WTC11 (cell line): Measurements from ENCODE around the gene ESR2. TPM values are rescaled to one million over a fixed set of nuclear protein-coding genes. Genes with fewer than 3 reads are reported as not detected.

Experiments
- ATAC-seq: fragments of 200-7000 bp; cut with Tn5 transposase; 2 replicates; pipeline ENCODE4 v1.10.0; 2021; ENCODE audit warnings: mild to moderate bottlenecking, moderate library complexity
- CTCF ChIA-PET: fragments of 300-600 bp; sonication (Branson Sonifier 250); formaldehyde crosslinking; loops from one replicate; lab custom pipeline; 2021; ENCODE audit warnings: antibody characterized with exemption; lab: Charles Lee
- POLR2A ChIA-PET: fragments of 350-600 bp; sonication (Branson Sonifier 250); formaldehyde crosslinking; loops from one replicate; lab custom pipeline; 2021; ENCODE audit warnings: antibody characterized with exemption; lab: Charles Lee
- DNase-seq: peaks from one replicate; pipeline ENCODE4 v3.0.0; 2021; ENCODE audit warnings: low spot score
- H3K27ac Mint-ChIP-seq: 2 replicates; pipeline ENCODE4 v1.8.0; 2021; ENCODE audit warnings: mixed read lengths
- H3K27me3 Mint-ChIP-seq: 2 replicates; pipeline ENCODE4 v1.8.0; 2021; ENCODE audit warnings: low read depth, mild to moderate bottlenecking, moderate library complexity, mixed read lengths
- H3K36me3 Mint-ChIP-seq: 2 replicates; pipeline ENCODE4 v1.8.0; 2021; ENCODE audit warnings: mixed read lengths
- H3K4me1 Mint-ChIP-seq: 2 replicates; pipeline ENCODE4 v1.8.0; 2022; ENCODE audit warnings: mixed read lengths
- H3K4me3 Mint-ChIP-seq: 2 replicates; pipeline ENCODE4 v1.8.0; 2021; ENCODE audit warnings: mild to moderate bottlenecking, moderate library complexity, mixed read lengths
- H3K9me3 Mint-ChIP-seq: 2 replicates; pipeline ENCODE4 v1.8.0; 2021; ENCODE audit warnings: mixed read lengths
- ATF1 ChIP-seq: sonication (generic); formaldehyde crosslinking; IDR thresholded peaks from 2 replicates; pipeline ENCODE4 v1.8.1; 2023; ENCODE audit warnings: mild to moderate bottlenecking, moderate library complexity, missing genetic modification reagents
- HMGA2 ChIP-seq: fragments of 250-450 bp; sonication (Bioruptor Pico); IDR thresholded peaks from 2 replicates; pipeline ENCODE4 v1.4.0; 2021; ENCODE audit warnings: mild to moderate bottlenecking, moderate library complexity
- JAZF1 ChIP-seq: fragments of 250-450 bp; sonication (Bioruptor Pico); IDR thresholded peaks from 2 replicates; pipeline ENCODE4 v1.9.0; 2021; ENCODE audit warnings: moderate library complexity, mild to moderate bottlenecking, inconsistent platforms
- KAT7 ChIP-seq: sonication (generic); formaldehyde crosslinking; IDR thresholded peaks from 2 replicates; pipeline ENCODE4 v1.8.1; 2023; ENCODE audit warnings: missing genetic modification reagents, mild to moderate bottlenecking, borderline replicate concordance
- MXD4 ChIP-seq: fragments of 250-450 bp; sonication (Bioruptor Pico); IDR thresholded peaks from 2 replicates; pipeline ENCODE4 v1.8.0; 2021; ENCODE audit warnings: mild to moderate bottlenecking, moderate library complexity, borderline replicate concordance
- NFYB ChIP-seq: sonication (generic); formaldehyde crosslinking; conservative IDR thresholded peaks from 2 replicates; pipeline ENCODE4 v1.8.0; 2022; ENCODE audit warnings: low read depth, missing genetic modification reagents
- NR2C2 ChIP-seq: sonication (generic); formaldehyde crosslinking; IDR thresholded peaks from 2 replicates; pipeline ENCODE4 v1.8.0; 2022; ENCODE audit warnings: mild to moderate bottlenecking, missing genetic modification reagents
- TEAD1 ChIP-seq: sonication (generic); formaldehyde crosslinking; IDR thresholded peaks from 2 replicates; pipeline ENCODE4 v1.8.0; 2022; ENCODE audit warnings: mild to moderate bottlenecking, missing genetic modification reagents
- ZNF121 ChIP-seq: sonication (generic); formaldehyde crosslinking; IDR thresholded peaks from 2 replicates; pipeline ENCODE4 v1.8.0; 2023; ENCODE audit warnings: missing genetic modification reagents
- total RNA-seq: library from RNA; stranded (reverse); gene quantifications from 3 replicates; pipeline ENCODE4 v1.2.3, GENCODE V29; 2021
- TF ChIP-seq, protein P1 (sequence below): sonication (generic); formaldehyde crosslinking; IDR thresholded peaks from 2 replicates; pipeline ENCODE4 v1.8.0; 2022; ENCODE audit warnings: missing genetic modification reagents
- TF ChIP-seq, protein P2 (sequence below): sonication (generic); formaldehyde crosslinking; IDR thresholded peaks from 2 replicates; pipeline ENCODE4 v1.8.0; 2022; ENCODE audit warnings: mild to moderate bottlenecking, missing genetic modification reagents
- TF ChIP-seq, protein P3 (sequence below): sonication (generic); formaldehyde crosslinking; IDR thresholded peaks from 2 replicates; pipeline ENCODE4 v1.8.1; 2022; ENCODE audit warnings: mild to moderate bottlenecking, moderate library complexity, missing genetic modification reagents
- TF ChIP-seq, protein P4 (sequence below): fragments of 250-450 bp; sonication (Bioruptor Pico); IDR thresholded peaks from 2 replicates; pipeline ENCODE4 v2.1.2; 2022; ENCODE audit warnings: mild to moderate bottlenecking, moderate library complexity
- TF ChIP-seq, protein P5 (sequence below): sonication (generic); formaldehyde crosslinking; IDR thresholded peaks from 2 replicates; pipeline ENCODE4 v1.8.1; 2023; ENCODE audit warnings: mild to moderate bottlenecking, missing genetic modification reagents, borderline replicate concordance
- TF ChIP-seq, protein P6 (sequence below): sonication (generic); formaldehyde crosslinking; IDR thresholded peaks from 2 replicates; pipeline ENCODE4 v1.8.0; 2023; ENCODE audit warnings: missing genetic modification reagents, mild to moderate bottlenecking, borderline replicate concordance
- TF ChIP-seq, protein P7 (sequence below): fragments of 250-450 bp; sonication (Bioruptor Pico); IDR thresholded peaks from 2 replicates; pipeline ENCODE4 v1.9.0; 2021; ENCODE audit warnings: moderate library complexity, mild to moderate bottlenecking, inconsistent platforms, borderline replicate concordance
- TF ChIP-seq, protein P8 (sequence below): sonication (generic); formaldehyde crosslinking; IDR thresholded peaks from 2 replicates; pipeline ENCODE4 v1.8.1; 2023; ENCODE audit warnings: mild to moderate bottlenecking, missing genetic modification reagents, moderate library complexity

ESR2 gene
- total RNA-seq, 1 experiment from 2014 or later: 0.50 TPM

DNA sequence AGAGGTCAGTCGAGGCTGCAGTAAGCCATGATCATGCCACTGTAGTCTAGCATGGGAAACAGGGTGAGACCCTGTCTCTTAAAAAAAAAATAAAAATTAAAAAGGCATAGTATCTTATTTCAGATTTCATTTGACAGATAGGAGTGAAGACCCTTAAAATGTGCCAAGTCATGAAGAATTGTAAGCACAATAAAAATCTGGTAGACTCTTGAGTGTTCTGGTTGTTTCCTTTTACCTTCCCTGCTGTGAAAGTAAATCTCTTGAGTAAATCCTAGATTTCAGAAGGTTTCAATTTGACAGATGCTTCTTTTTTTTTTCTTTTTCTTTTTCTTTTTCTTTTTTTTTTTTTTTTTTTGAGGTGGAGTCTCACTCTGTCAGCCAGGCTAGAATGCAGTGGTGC is 109.0 kb downstream of the ESR2 start (continued):
- TF ChIP-seq, protein P1, sequence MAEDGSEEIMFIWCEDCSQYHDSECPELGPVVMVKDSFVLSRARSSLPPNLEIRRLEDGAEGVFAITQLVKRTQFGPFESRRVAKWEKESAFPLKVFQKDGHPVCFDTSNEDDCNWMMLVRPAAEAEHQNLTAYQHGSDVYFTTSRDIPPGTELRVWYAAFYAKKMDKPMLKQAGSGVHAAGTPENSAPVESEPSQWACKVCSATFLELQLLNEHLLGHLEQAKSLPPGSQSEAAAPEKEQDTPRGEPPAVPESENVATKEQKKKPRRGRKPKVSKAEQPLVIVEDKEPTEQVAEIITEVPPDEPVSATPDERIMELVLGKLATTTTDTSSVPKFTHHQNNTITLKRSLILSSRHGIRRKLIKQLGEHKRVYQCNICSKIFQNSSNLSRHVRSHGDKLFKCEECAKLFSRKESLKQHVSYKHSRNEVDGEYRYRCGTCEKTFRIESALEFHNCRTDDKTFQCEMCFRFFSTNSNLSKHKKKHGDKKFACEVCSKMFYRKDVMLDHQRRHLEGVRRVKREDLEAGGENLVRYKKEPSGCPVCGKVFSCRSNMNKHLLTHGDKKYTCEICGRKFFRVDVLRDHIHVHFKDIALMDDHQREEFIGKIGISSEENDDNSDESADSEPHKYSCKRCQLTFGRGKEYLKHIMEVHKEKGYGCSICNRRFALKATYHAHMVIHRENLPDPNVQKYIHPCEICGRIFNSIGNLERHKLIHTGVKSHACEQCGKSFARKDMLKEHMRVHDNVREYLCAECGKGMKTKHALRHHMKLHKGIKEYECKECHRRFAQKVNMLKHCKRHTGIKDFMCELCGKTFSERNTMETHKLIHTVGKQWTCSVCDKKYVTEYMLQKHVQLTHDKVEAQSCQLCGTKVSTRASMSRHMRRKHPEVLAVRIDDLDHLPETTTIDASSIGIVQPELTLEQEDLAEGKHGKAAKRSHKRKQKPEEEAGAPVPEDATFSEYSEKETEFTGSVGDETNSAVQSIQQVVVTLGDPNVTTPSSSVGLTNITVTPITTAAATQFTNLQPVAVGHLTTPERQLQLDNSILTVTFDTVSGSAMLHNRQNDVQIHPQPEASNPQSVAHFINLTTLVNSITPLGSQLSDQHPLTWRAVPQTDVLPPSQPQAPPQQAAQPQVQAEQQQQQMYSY (CRISPR knock-in tag): no peak
- TF ChIP-seq, protein P2, sequence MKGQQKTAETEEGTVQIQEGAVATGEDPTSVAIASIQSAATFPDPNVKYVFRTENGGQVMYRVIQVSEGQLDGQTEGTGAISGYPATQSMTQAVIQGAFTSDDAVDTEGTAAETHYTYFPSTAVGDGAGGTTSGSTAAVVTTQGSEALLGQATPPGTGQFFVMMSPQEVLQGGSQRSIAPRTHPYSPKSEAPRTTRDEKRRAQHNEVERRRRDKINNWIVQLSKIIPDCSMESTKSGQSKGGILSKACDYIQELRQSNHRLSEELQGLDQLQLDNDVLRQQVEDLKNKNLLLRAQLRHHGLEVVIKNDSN (CRISPR knock-in tag): no peak
- TF ChIP-seq, protein P3, sequence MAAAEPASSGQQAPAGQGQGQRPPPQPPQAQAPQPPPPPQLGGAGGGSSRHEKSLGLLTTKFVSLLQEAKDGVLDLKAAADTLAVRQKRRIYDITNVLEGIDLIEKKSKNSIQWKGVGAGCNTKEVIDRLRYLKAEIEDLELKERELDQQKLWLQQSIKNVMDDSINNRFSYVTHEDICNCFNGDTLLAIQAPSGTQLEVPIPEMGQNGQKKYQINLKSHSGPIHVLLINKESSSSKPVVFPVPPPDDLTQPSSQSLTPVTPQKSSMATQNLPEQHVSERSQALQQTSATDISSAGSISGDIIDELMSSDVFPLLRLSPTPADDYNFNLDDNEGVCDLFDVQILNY (CRISPR knock-in tag): no peak

DNA sequence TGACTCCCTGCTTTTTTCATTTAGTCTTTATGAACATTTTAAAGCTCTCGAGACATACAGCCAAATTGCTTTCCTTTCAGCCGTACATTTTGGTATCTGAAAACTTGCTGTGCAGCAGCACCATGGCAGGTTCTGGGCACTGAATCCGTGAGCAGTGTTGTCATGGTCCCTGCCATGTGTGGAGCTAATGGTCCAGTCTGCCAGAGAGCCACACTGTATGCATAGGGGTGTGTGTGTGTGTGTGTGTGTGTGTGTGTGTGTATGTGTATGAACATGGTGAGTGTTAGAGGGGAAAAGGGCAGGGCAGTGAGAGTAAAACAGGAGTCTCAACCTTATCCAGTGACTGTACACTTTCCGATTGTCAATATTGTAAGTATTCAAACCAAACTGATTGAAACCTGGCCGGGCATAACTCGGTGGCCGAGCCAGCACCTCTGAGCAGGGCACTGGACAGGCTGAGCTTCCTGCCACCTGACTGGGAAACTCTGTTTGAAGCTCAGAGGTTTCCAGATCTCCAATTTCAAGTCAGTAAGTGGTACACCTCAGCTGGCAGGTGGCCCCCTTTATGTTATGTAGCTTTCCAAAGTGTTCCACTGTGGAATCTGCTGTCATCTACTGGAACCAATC is 110.0 kb downstream of the ESR2 start:
- CTCF ChIA-PET: no interaction called here
- peaks cover 33% of the 10 kb centered on the region for H3K4me1 Mint-ChIP-seq
- TF ChIP-seq, protein P4, sequence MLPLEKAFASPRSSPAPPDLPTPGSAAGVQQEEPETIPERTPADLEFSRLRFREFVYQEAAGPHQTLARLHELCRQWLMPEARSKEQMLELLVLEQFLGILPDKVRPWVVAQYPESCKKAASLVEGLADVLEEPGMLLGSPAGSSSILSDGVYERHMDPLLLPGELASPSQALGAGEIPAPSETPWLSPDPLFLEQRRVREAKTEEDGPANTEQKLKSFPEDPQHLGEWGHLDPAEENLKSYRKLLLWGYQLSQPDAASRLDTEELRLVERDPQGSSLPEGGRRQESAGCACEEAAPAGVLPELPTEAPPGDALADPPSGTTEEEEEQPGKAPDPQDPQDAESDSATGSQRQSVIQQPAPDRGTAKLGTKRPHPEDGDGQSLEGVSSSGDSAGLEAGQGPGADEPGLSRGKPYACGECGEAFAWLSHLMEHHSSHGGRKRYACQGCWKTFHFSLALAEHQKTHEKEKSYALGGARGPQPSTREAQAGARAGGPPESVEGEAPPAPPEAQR (CRISPR knock-in tag): no peak
- TF ChIP-seq ATF1: no peak
- TF ChIP-seq, protein P5, sequence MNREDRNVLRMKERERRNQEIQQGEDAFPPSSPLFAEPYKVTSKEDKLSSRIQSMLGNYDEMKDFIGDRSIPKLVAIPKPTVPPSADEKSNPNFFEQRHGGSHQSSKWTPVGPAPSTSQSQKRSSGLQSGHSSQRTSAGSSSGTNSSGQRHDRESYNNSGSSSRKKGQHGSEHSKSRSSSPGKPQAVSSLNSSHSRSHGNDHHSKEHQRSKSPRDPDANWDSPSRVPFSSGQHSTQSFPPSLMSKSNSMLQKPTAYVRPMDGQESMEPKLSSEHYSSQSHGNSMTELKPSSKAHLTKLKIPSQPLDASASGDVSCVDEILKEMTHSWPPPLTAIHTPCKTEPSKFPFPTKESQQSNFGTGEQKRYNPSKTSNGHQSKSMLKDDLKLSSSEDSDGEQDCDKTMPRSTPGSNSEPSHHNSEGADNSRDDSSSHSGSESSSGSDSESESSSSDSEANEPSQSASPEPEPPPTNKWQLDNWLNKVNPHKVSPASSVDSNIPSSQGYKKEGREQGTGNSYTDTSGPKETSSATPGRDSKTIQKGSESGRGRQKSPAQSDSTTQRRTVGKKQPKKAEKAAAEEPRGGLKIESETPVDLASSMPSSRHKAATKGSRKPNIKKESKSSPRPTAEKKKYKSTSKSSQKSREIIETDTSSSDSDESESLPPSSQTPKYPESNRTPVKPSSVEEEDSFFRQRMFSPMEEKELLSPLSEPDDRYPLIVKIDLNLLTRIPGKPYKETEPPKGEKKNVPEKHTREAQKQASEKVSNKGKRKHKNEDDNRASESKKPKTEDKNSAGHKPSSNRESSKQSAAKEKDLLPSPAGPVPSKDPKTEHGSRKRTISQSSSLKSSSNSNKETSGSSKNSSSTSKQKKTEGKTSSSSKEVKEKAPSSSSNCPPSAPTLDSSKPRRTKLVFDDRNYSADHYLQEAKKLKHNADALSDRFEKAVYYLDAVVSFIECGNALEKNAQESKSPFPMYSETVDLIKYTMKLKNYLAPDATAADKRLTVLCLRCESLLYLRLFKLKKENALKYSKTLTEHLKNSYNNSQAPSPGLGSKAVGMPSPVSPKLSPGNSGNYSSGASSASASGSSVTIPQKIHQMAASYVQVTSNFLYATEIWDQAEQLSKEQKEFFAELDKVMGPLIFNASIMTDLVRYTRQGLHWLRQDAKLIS (CRISPR knock-in tag): no peak
- TF ChIP-seq HMGA2: no peak
- TF ChIP-seq, protein P6, sequence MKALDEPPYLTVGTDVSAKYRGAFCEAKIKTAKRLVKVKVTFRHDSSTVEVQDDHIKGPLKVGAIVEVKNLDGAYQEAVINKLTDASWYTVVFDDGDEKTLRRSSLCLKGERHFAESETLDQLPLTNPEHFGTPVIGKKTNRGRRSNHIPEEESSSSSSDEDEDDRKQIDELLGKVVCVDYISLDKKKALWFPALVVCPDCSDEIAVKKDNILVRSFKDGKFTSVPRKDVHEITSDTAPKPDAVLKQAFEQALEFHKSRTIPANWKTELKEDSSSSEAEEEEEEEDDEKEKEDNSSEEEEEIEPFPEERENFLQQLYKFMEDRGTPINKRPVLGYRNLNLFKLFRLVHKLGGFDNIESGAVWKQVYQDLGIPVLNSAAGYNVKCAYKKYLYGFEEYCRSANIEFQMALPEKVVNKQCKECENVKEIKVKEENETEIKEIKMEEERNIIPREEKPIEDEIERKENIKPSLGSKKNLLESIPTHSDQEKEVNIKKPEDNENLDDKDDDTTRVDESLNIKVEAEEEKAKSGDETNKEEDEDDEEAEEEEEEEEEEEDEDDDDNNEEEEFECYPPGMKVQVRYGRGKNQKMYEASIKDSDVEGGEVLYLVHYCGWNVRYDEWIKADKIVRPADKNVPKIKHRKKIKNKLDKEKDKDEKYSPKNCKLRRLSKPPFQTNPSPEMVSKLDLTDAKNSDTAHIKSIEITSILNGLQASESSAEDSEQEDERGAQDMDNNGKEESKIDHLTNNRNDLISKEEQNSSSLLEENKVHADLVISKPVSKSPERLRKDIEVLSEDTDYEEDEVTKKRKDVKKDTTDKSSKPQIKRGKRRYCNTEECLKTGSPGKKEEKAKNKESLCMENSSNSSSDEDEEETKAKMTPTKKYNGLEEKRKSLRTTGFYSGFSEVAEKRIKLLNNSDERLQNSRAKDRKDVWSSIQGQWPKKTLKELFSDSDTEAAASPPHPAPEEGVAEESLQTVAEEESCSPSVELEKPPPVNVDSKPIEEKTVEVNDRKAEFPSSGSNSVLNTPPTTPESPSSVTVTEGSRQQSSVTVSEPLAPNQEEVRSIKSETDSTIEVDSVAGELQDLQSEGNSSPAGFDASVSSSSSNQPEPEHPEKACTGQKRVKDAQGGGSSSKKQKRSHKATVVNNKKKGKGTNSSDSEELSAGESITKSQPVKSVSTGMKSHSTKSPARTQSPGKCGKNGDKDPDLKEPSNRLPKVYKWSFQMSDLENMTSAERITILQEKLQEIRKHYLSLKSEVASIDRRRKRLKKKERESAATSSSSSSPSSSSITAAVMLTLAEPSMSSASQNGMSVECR (CRISPR knock-in tag): no peak
- TF ChIP-seq NR2C2: no peak
- TF ChIP-seq, protein P7, sequence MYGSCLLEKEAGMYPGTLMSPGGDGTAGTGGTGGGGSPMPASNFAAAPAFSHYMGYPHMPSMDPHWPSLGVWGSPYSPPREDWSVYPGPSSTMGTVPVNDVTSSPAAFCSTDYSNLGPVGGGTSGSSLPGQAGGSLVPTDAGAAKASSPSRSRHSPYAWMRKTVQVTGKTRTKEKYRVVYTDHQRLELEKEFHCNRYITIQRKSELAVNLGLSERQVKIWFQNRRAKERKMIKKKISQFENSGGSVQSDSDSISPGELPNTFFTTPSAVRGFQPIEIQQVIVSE (CRISPR knock-in tag): no peak
- no peak for TF ChIP-seq TEAD1 (CRISPR knock-in tag)
- no peak for TF ChIP-seq KAT7 (CRISPR knock-in tag)
- TF ChIP-seq MXD4 (CRISPR knock-in tag): no peak
- TF ChIP-seq, protein P8, sequence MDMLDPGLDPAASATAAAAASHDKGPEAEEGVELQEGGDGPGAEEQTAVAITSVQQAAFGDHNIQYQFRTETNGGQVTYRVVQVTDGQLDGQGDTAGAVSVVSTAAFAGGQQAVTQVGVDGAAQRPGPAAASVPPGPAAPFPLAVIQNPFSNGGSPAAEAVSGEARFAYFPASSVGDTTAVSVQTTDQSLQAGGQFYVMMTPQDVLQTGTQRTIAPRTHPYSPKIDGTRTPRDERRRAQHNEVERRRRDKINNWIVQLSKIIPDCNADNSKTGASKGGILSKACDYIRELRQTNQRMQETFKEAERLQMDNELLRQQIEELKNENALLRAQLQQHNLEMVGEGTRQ (CRISPR knock-in tag): no peak
- TF ChIP-seq JAZF1: no peak
- no peak for TF ChIP-seq ZNF121
- TF ChIP-seq NFYB (CRISPR knock-in tag): no peak

More for the DNA sequence above, 110.0 kb downstream of the ESR2 start:
- POLR2A ChIA-PET: no interaction called here
- DNase-seq: no peak
- no peak overlapping the region for H3K27ac Mint-ChIP-seq
- peaks cover 48% of the 10 kb centered on the region for H3K36me3 Mint-ChIP-seq
- ATAC-seq: no peak
- no peak overlapping the region for H3K4me3 Mint-ChIP-seq
- H3K9me3 Mint-ChIP-seq: peaks cover 23% of the 10 kb centered on the region
- 0 out of 2 replicates have a peak, but pooled peaks cover 3% of the 10 kb centered on the region for H3K27me3 Mint-ChIP-seq
